Activated naive CD8-positive, alpha-beta T cell treated with anti-CD3 and anti-CD28 coated beads for 36 hours (primary cell): Measurements from ENCODE around the gene SMARCA2. TPM values are rescaled to one million over a fixed set of nuclear protein-coding genes. Genes with fewer than 3 reads are reported as not detected.

Experiments used
- DNase-seq: peaks from one replicate; pipeline ENCODE4 v3.0.0; 2021
- H3K27ac Mint-ChIP-seq: one replicate; pipeline ENCODE4 v1.8.0; 2022; ENCODE audit warnings: mild to moderate bottlenecking, moderate library complexity, mixed read lengths
- H3K27me3 Mint-ChIP-seq: one replicate; pipeline ENCODE4 v1.8.0; 2022; ENCODE audit warnings: mild to moderate bottlenecking, mixed read lengths
- H3K36me3 Mint-ChIP-seq: one replicate; pipeline ENCODE4 v1.8.0; 2021; ENCODE audit warnings: mild to moderate bottlenecking, mixed read lengths
- H3K4me1 Mint-ChIP-seq: one replicate; pipeline ENCODE4 v1.8.0; 2021; ENCODE audit warnings: mixed read lengths
- H3K4me3 Mint-ChIP-seq: one replicate; pipeline ENCODE4 v1.8.0; 2022; ENCODE audit warnings: mild to moderate bottlenecking, moderate library complexity, mixed read lengths
- H3K9me3 Mint-ChIP-seq: one replicate; pipeline ENCODE4 v1.8.0; 2022; ENCODE audit warnings: mixed read lengths
- total RNA-seq, 2 experiments: library from RNA; stranded (reverse); gene quantifications; one replicate each; pipeline ENCODE4 v1.2.3, GENCODE V29; 2021

Gene SMARCA2
- 10 to 100 TPM; 90.0 to 91.5 TPM for total RNA-seq

GRCh38 chr9:2014696-2015580 lies at the start of gene SMARCA2:
SMARCA2 (plus strand) TSS chr9:2015347; CDS start chr9:2029023, 13,676 bp downstream.
- DNase-seq = peak; percentile 99
- Mint-ChIP-seq H3K9me3 (no peaks in the 10 kb centered on the region), H3K4me3 (peak within 1 kb of the TSS; percentile 98), H3K27ac (peak within 1 kb of the TSS; percentile 99), H3K36me3 (no peaks in the 10 kb centered on the region), H3K27me3 (no peaks in the 10 kb centered on the region), H3K4me1 (peaks cover 41% of the 10 kb centered on the region)

GRCh38 chr9:1966725-1967366 lies 48.3 kb upstream of the SMARCA2 start:
- H3K4me3 Mint-ChIP-seq = no peak overlapping the region
- H3K27me3 Mint-ChIP-seq = no peaks in the 10 kb centered on the region
- H3K4me1 Mint-ChIP-seq = no peaks in the 10 kb centered on the region
- no peak for DNase-seq
- H3K36me3 Mint-ChIP-seq = no peaks in the 10 kb centered on the region
- H3K9me3 Mint-ChIP-seq = peaks cover 3% of the 10 kb centered on the region
- H3K27ac Mint-ChIP-seq = no peak overlapping the region

GRCh38 chr9:1969160-1969559 lies 46.0 kb upstream of the SMARCA2 start:
- no peaks in the 10 kb centered on the region for H3K27me3 Mint-ChIP-seq
- no peaks in the 10 kb centered on the region for H3K4me1 Mint-ChIP-seq
- no peaks in the 10 kb centered on the region for H3K36me3 Mint-ChIP-seq
- no peak overlapping the region for H3K4me3 Mint-ChIP-seq
- DNase-seq = no peak
- no peak overlapping the region for H3K27ac Mint-ChIP-seq
- peaks cover 7% of the 10 kb centered on the region for H3K9me3 Mint-ChIP-seq

DNA sequence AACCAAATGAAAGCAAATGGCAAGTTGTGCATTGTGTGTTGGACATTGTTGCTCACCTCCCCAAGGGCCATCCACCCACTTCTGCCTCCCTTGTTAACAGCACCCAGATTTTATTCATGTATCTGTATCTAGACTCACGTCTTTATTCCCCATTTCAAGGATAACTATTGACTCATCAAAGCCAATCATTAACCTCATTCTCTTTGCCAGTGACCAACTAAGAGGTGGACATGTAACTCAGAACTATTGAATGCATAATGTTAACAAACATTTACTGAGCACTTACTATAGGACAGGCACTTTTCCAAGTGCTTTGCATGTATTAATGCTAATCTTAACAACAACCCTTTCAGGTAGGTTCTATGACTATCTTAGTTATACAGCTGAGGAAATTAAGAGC lies 45.2 kb upstream of the SMARCA2 start:
- Mint-ChIP-seq H3K36me3 (no peaks in the 10 kb centered on the region), H3K27me3 (no peaks in the 10 kb centered on the region), H3K9me3 (peaks cover 7% of the 10 kb centered on the region), H3K4me3 (no peak overlapping the region), H3K27ac (no peak overlapping the region), H3K4me1 (no peaks in the 10 kb centered on the region)
- no peak for DNase-seq

- Mint-ChIP-seq H3K36me3 (no peaks in the 10 kb centered on the region), H3K4me3 (no peak overlapping the region), H3K27ac (no peak overlapping the region), H3K27me3 (no peaks in the 10 kb centered on the region), H3K9me3 (peaks cover 7% of the 10 kb centered on the region), H3K4me1 (no peaks in the 10 kb centered on the region)
- no peak for DNase-seq
Observed at GRCh38 chr9:1972672-1973071, 42.5 kb upstream of the SMARCA2 start.

DNA sequence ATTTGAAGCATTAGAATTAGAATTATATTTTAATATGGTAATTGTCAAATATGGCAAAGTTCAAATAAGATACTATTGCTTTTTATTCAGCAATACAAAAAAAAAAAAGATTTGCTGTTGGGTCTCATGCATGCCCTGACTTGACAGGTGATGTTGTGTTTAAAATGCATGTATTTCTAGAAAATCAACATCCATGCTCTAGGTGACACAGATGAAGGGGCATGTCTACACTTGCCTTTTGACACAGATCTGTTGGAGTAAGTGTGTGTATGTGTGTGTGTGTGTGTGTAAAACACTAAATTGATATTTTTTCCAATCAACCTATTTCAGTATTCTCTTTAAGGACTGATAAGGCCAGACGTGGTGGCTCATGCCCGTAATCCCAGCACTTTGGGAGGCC lies 38.1 kb upstream of the SMARCA2 start:
- no peaks in the 10 kb centered on the region for H3K4me1 Mint-ChIP-seq
- no peak overlapping the region for H3K27ac Mint-ChIP-seq
- no peaks in the 10 kb centered on the region for H3K36me3 Mint-ChIP-seq
- H3K27me3 Mint-ChIP-seq = no peaks in the 10 kb centered on the region
- H3K9me3 Mint-ChIP-seq = peaks cover 4% of the 10 kb centered on the region
- DNase-seq = no peak
- no peak overlapping the region for H3K4me3 Mint-ChIP-seq

DNA sequence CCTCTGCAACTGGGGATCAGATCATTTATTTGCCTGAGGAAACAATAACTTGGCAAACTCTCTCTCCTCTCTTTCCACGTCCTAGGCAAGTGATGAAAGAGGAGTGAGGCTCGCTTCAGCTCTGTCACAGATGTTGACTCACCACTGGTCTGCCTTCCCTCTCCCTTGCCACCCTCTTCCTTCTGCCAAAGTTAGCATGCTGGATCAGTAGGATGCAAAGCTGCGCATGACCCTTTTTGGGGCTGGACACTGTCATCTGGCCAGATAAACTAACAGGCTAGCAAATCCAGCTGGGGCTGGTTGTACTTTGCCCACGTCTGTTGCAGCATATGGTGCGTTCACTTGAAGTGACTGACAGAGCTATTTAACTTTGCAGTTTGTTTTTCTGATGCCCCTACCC lies 36.2 kb upstream of the SMARCA2 start:
- Mint-ChIP-seq H3K27ac (no peak overlapping the region), H3K27me3 (no peaks in the 10 kb centered on the region), H3K36me3 (no peaks in the 10 kb centered on the region), H3K4me1 (no peaks in the 10 kb centered on the region), H3K4me3 (no peak overlapping the region), H3K9me3 (no peaks in the 10 kb centered on the region)
- no peak for DNase-seq

DNA sequence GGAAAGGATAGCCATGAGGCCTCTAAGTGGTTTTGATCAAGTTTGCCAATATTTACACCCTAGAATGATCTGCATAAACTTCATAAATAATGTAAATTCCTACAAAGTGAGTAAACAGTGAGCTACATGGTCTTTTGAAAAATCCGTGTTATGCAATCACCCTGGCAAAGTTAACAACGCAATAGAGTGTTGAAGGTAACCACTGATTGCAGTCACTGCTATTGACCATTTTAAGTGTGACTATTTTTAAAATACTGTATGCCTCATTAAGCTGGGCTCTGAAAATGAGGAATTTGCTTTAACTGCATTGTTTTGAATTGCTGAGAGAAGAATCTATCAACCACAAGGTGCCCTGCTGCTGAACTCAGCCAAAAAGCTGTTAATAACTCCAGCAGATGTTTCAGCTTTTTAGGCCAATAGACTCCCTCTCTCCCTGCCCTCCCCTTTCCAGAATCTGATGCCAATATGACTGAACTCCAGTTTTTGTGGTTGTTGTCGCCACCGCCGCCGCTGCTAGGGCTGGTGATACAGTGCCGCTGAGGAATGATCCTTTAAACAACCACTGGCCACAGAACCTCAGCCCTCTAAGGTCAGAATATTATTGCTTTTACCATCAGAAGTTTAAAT lies 35.3 kb upstream of the SMARCA2 start:
- DNase-seq = no peak
- Mint-ChIP-seq H3K9me3 (no peaks in the 10 kb centered on the region), H3K4me1 (no peaks in the 10 kb centered on the region), H3K36me3 (no peaks in the 10 kb centered on the region), H3K27me3 (no peaks in the 10 kb centered on the region), H3K27ac (no peak overlapping the region), H3K4me3 (no peak overlapping the region)

- Mint-ChIP-seq H3K9me3 (no peaks in the 10 kb centered on the region), H3K27me3 (no peaks in the 10 kb centered on the region), H3K4me3 (no peak overlapping the region), H3K36me3 (no peaks in the 10 kb centered on the region), H3K4me1 (no peaks in the 10 kb centered on the region), H3K27ac (no peak overlapping the region)
- no peak for DNase-seq
Observed at GRCh38 chr9:1980387-1980786, 34.8 kb upstream of the SMARCA2 start.

DNA sequence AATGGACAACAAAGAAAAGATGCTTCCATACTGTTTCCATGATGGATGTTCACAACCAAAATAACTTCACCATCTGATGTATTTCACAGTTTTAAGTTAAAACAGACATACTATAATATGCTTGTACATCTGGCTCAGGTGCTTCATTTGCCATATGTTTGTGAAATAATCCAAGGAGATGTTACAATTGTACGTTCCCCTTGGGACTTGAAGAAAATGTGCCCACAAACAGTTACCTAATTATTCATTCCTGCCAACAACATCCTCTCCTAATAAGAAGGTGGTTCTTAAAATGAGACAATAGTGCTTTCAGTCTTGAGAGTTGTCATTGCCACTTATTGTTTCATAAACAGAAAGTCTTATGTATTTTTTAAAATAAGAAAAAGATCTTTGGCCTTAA lies 33.1 kb upstream of the SMARCA2 start:
- Mint-ChIP-seq H3K27ac (no peak overlapping the region), H3K4me1 (no peaks in the 10 kb centered on the region), H3K36me3 (no peaks in the 10 kb centered on the region), H3K27me3 (no peaks in the 10 kb centered on the region), H3K9me3 (no peaks in the 10 kb centered on the region), H3K4me3 (no peak overlapping the region)
- DNase-seq = no peak

GRCh38 chr9:1986341-1986740 lies 28.8 kb upstream of the SMARCA2 start:
- Mint-ChIP-seq H3K27me3 (no peaks in the 10 kb centered on the region), H3K27ac (no peak overlapping the region)

GRCh38 chr9:1989500-1989899 lies 25.6 kb upstream of the SMARCA2 start:
- no peaks in the 10 kb centered on the region for H3K36me3 Mint-ChIP-seq

More at GRCh38 chr9:1986341-1986740, 28.8 kb upstream of the SMARCA2 start:
- no peak for DNase-seq
- H3K4me1 Mint-ChIP-seq = no peaks in the 10 kb centered on the region
- no peaks in the 10 kb centered on the region for H3K36me3 Mint-ChIP-seq
- no peaks in the 10 kb centered on the region for H3K9me3 Mint-ChIP-seq
- H3K4me3 Mint-ChIP-seq = no peak overlapping the region

GRCh38 chr9:1994180-1994579 lies 21.0 kb upstream of the SMARCA2 start:
- no peak overlapping the region for H3K4me3 Mint-ChIP-seq
- no peak for DNase-seq
- H3K9me3 Mint-ChIP-seq = no peaks in the 10 kb centered on the region
- no peak overlapping the region for H3K27ac Mint-ChIP-seq
- H3K27me3 Mint-ChIP-seq = no peaks in the 10 kb centered on the region
- H3K36me3 Mint-ChIP-seq = no peaks in the 10 kb centered on the region
- H3K4me1 Mint-ChIP-seq = no peaks in the 10 kb centered on the region

More at GRCh38 chr9:1989500-1989899, 25.6 kb upstream of the SMARCA2 start:
- no peak for DNase-seq
- Mint-ChIP-seq H3K27me3 (no peaks in the 10 kb centered on the region), H3K9me3 (no peaks in the 10 kb centered on the region), H3K4me3 (no peak overlapping the region), H3K4me1 (no peaks in the 10 kb centered on the region), H3K27ac (no peak overlapping the region)

DNA sequence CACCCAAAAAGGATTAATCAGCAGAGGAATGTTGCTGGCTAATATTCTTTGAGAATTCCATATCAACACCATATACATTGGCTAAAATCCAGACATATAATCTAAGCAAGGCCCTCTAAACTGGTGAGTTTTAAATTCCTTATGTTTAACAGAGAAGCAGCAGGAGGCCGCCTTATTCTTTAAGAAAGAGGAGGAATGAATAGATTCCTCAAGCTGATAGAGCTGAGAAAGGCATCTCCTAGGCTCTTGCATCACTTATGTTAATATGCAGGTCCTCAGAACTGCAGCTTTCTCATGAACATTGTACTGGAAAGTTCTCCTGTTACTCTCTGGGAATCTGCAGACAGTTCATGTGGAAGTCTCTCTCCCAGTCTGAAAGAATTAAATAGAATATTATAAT lies 20.1 kb upstream of the SMARCA2 start:
- H3K27me3 Mint-ChIP-seq = no peaks in the 10 kb centered on the region
- H3K9me3 Mint-ChIP-seq = no peaks in the 10 kb centered on the region
- H3K4me3 Mint-ChIP-seq = no peak overlapping the region
- no peak overlapping the region for H3K27ac Mint-ChIP-seq
- no peaks in the 10 kb centered on the region for H3K36me3 Mint-ChIP-seq
- H3K4me1 Mint-ChIP-seq = no peaks in the 10 kb centered on the region
- no peak for DNase-seq

GRCh38 chr9:1996156-1996555 lies 19.0 kb upstream of the SMARCA2 start:
- Mint-ChIP-seq H3K27me3 (no peaks in the 10 kb centered on the region), H3K9me3 (no peaks in the 10 kb centered on the region), H3K27ac (no peak overlapping the region), H3K4me3 (no peak overlapping the region), H3K4me1 (no peaks in the 10 kb centered on the region), H3K36me3 (no peaks in the 10 kb centered on the region)
- DNase-seq = no peak
